K562 (cell line): ENCODE measurements around the gene FMO5. TPM values are rescaled to one million over a fixed set of nuclear protein-coding genes. Genes with fewer than 3 reads are reported as not detected.

Experiments
- ARNT ChIP-seq, 2 experiments: fragments of 450-650 bp; IDR thresholded peaks; 2 replicates each; pipeline ENCODE4 v1.6.1; 2016; ENCODE audit warnings: mild to moderate bottlenecking in 1 of 2
- DMBX1 ChIP-seq: fragments of 250-450 bp; sonication (Bioruptor Pico); IDR thresholded peaks from 2 replicates; pipeline ENCODE4 v1.8.0; 2022; ENCODE audit warnings: inconsistent platforms, mild to moderate bottlenecking, moderate library complexity, borderline replicate concordance
- ETV1 ChIP-seq: fragments of 450-650 bp; conservative IDR thresholded peaks from 2 replicates; pipeline ENCODE4 v1.6.1; 2016; ENCODE audit warnings: missing genetic modification characterization, control low read depth, low read depth, missing compliant biosample characterization
- MECOM ChIP-seq: fragments of 250-450 bp; sonication (Bioruptor Pico); IDR thresholded peaks from 2 replicates; pipeline ENCODE4 v1.8.0; 2022; ENCODE audit warnings: inconsistent platforms
- TEAD4 ChIP-seq, 2 experiments: sonication (generic) in 1 of 2; formaldehyde crosslinking in 1 of 2; IDR thresholded peaks; 2 replicates each; pipeline versions ENCODE4 v1.6.1 to v1.8.0; 2012 to 2022; ENCODE audit warnings: borderline replicate concordance in 1 of 2, inconsistent platforms in 1 of 2, low read length in 1 of 2, mild to moderate bottlenecking in 1 of 2, missing genetic modification reagents in 1 of 2
- ZC3H11A ChIP-seq: IDR thresholded peaks from 2 replicates; pipeline ENCODE4 v1.6.1; 2012; ENCODE audit warnings: low read depth, low read length, improper control_type of control experiment
- ZFP36 ChIP-seq: fragments of 150-350 bp; IDR thresholded peaks from 2 replicates; pipeline ENCODE4 v1.6.1; 2018; ENCODE audit warnings: low read length, low read depth; ENCODE audit not compliant: partially characterized antibody
- ZNF134 ChIP-seq: fragments of 250-450 bp; sonication (Bioruptor Pico); conservative IDR thresholded peaks from 2 replicates; pipeline ENCODE4 v1.4.0; 2020
- ZNF143 ChIP-seq: sonication (generic); formaldehyde crosslinking; IDR thresholded peaks from 2 replicates; pipeline ENCODE4 v1.9.0; 2022; ENCODE audit warnings: mild to moderate bottlenecking, missing genetic modification reagents
- ZNF318 ChIP-seq, 2 experiments: fragments of 450-650 bp; IDR thresholded peaks; 2 replicates each; pipeline ENCODE4 v1.6.1; 2016; ENCODE audit warnings: mild to moderate bottlenecking in 2 of 2, borderline replicate concordance in 1 of 2, low read depth in 1 of 2, moderate library complexity in 1 of 2
- ZNF584 ChIP-seq: fragments of 200-800 bp; sonication (Bioruptor generic); IDR thresholded peaks from 2 replicates; pipeline ENCODE4 v1.6.1; 2016; ENCODE audit warnings: low read depth, mild to moderate bottlenecking, missing genetic modification characterization, missing compliant biosample characterization
- polyA plus RNA-seq, 8 experiments: library from polyadenylated mRNA; depleted of rRNA in 4 of 8; stranded (reverse) in 5 of 8; unstranded in 3 of 8; fragments of >200 nt; fragmentation: Nextera tagmentation in 2 of 8; fragmentation: Illumina TruSeq in 1 of 8; extraction: Ambion mirVana in 2 of 8; extraction: Trizol in 1 of 8; gene quantifications; 2 replicates each; pipeline versions ENCODE4 v1.2.1 to v1.2.3, GENCODE V29; 2011 to 2014; ENCODE audit warnings: inconsistent platforms in 1 of 8, missing spikeins in 1 of 8
- total RNA-seq, 7 experiments: library from RNA; depleted of rRNA in 6 of 7; stranded (reverse); fragments of >200 nt in 6 of 7; fragmentation: Illumina TruSeq in 2 of 7; extraction: Trizol in 2 of 7; gene quantifications; 2 replicates each; pipeline versions ENCODE4 v1.2.1 to v1.2.3, GENCODE V29; 2011 to 2021; ENCODE audit warnings: low replicate concordance in 1 of 7
- TF ChIP-seq, protein P1 (sequence below): fragments of 250-450 bp; sonication (Bioruptor Pico); IDR thresholded peaks from 2 replicates; pipeline ENCODE4 v1.8.0; 2021; ENCODE audit warnings: moderate library complexity, mild to moderate bottlenecking, inconsistent platforms
- TF ChIP-seq, protein P2 (sequence below): IDR thresholded peaks from 2 replicates; pipeline ENCODE4 v1.6.1; 2011; ENCODE audit warnings: borderline replicate concordance, low read depth, mild to moderate bottlenecking, moderate library complexity, low read length; ENCODE audit not compliant: insufficient read depth, poor library complexity, severe bottlenecking

The FMO5 gene
- total and polyA plus RNA-seq, 9 of the 15 experiments (the other 6 are each of a cell fraction or from before 2014, with no cell fraction given) = 0.11 to 0.69 (median 0.19) TPM; not detected in 1

DNA sequence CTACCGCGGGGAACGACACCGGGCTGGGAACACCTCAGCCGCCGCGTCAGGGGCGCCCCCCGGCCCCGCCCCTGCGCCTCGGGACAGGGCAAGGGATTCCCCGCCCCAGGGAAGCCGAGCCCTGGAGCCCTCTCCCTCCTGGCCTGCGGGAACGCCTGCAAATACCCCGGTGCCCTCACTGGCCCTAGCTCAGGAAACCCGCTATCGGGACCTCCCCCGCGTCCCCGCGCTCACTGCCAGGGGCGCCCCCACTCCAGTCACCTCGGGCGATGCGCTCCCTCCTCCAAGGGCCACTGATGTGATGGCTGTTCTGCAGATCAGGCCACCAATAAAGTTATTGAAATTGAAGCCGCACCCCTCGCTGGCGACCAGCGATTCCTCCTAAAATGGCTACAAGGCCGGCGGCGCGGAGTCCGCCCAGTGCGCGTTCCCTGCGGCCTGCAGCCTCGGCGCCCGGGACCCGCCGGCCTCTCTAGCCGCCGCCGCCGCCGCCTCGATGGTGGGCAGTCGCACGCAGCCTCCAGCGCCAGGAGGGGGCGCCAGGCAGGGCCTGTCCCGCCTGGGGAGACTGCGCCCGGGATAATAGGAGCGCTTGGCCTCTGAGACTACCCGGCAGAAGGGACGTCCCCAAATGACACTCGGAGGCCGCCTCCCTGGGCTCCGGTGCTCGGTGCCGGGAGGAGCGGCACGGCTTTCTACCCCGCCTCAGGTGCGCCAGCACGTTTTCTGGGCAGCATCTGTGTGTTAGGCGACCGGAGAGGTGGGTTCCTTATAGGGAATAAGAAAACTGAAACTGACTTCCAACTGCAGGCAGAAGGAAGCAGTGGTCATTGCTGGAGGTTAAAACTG, 52.7 kb downstream of the FMO5 start, which contains the start of gene PRKAB2 (continued):
- no peak for TF ChIP-seq ZNF318 (IDR thresholded peaks at IDR 0.05; ENCODE audit: borderline replicate concordance in 1 of 2, low read depth in 1 of 2)
- no peak for TF ChIP-seq ARNT (IDR thresholded peaks at IDR 0.05)
- 0 out of 2 replicates have a peak, but pooled peaks have one; percentile 23 for TF ChIP-seq ZC3H11A
- TF ChIP-seq ZNF584 (CRISPR knock-in tag) = peak; percentile 63; the same call in 1 of the 2 replicates
- TF ChIP-seq, protein P1, sequence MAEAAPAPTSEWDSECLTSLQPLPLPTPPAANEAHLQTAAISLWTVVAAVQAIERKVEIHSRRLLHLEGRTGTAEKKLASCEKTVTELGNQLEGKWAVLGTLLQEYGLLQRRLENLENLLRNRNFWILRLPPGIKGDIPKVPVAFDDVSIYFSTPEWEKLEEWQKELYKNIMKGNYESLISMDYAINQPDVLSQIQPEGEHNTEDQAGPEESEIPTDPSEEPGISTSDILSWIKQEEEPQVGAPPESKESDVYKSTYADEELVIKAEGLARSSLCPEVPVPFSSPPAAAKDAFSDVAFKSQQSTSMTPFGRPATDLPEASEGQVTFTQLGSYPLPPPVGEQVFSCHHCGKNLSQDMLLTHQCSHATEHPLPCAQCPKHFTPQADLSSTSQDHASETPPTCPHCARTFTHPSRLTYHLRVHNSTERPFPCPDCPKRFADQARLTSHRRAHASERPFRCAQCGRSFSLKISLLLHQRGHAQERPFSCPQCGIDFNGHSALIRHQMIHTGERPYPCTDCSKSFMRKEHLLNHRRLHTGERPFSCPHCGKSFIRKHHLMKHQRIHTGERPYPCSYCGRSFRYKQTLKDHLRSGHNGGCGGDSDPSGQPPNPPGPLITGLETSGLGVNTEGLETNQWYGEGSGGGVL (CRISPR knock-in tag) = no peak
- TF ChIP-seq, protein P2, sequence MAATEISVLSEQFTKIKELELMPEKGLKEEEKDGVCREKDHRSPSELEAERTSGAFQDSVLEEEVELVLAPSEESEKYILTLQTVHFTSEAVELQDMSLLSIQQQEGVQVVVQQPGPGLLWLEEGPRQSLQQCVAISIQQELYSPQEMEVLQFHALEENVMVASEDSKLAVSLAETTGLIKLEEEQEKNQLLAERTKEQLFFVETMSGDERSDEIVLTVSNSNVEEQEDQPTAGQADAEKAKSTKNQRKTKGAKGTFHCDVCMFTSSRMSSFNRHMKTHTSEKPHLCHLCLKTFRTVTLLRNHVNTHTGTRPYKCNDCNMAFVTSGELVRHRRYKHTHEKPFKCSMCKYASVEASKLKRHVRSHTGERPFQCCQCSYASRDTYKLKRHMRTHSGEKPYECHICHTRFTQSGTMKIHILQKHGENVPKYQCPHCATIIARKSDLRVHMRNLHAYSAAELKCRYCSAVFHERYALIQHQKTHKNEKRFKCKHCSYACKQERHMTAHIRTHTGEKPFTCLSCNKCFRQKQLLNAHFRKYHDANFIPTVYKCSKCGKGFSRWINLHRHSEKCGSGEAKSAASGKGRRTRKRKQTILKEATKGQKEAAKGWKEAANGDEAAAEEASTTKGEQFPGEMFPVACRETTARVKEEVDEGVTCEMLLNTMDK = peak; percentile 92
- no peak for TF ChIP-seq ETV1
- no peak for TF ChIP-seq MECOM
- 0 out of 2 replicates have a peak, but pooled peaks have one; percentile 51 for TF ChIP-seq DMBX1 (CRISPR knock-in tag)
- no peak for TF ChIP-seq ZNF143 (CRISPR knock-in tag)
- TF ChIP-seq ZFP36 = no peak
- no peak for TF ChIP-seq ZNF134 (CRISPR knock-in tag)
- peak; percentile 49 for TF ChIP-seq TEAD4 (IDR thresholded peaks at IDR 0.05; ENCODE audit: low read length)
- TF ChIP-seq TEAD4 (CRISPR knock-in tag; IDR thresholded peaks at IDR 0.05; ENCODE audit: borderline replicate concordance) = no peak
